PC-3 (cell line): Measurements from ENCODE around the gene CD151.

Source experiments
- CTCF ChIP-seq: fragments of 300-600 bp; sonication (generic); conservative IDR thresholded peaks from 2 replicates; pipeline ENCODE4 v1.5.1; 2017; ENCODE audit warnings: antibody characterized with exemption, low read depth, mild to moderate bottlenecking, low read length
- EZH2 ChIP-seq: fragments of 300-600 bp; sonication (generic); IDR thresholded peaks from one replicate; pipeline ENCODE4 v1.6.1; 2017; ENCODE audit warnings: antibody characterized with exemption, mild to moderate bottlenecking, low read length; ENCODE audit not compliant: unreplicated experiment

GRCh38 chr11:854601-855329, 22.0 kb downstream of the CD151 start:
- TF ChIP-seq EZH2 = no peak
- no peak for TF ChIP-seq CTCF
